CD4-positive, alpha-beta T cell (primary cell): ENCODE data around the gene SULT4A1. TPM values are rescaled to one million over a fixed set of nuclear protein-coding genes. Genes with fewer than 3 reads are reported as not detected.

Experiments used
- ATAC-seq: fragments of 200-7000 bp; cut with Tn5 transposase; one replicate; pipeline ENCODE4 v1.10.0; 2022; ENCODE audit warnings: mild to moderate bottlenecking; ENCODE audit not compliant: poor library complexity
- CTCF ChIA-PET: fragments of 350-600 bp; sonication (Branson Sonifier 250); formaldehyde crosslinking; loops from one replicate; lab custom pipeline; 2021; ENCODE audit warnings: antibody characterized with exemption, inconsistent platforms; lab: Charles Lee
- POLR2A ChIA-PET: fragments of 350-600 bp; sonication (Branson Sonifier 250); formaldehyde crosslinking; loops from one replicate; lab custom pipeline; 2021; ENCODE audit warnings: antibody characterized with exemption, inconsistent platforms; lab: Charles Lee
- DNase-seq, 14 experiments: peaks; one replicate each; pipeline ENCODE4 v3.0.0-alpha.2; 2013 to 2020; ENCODE audit warnings: mixed read lengths in 2 of 14
- H3K27ac ChIP-seq, 2 donors: one replicate each; pipeline versions ENCODE4 v1.5.1 to v1.7.0; 2013; ENCODE audit warnings: low read length in 2 of 2, low read depth in 1 of 2, mild to moderate bottlenecking in 1 of 2
- H3K27me3 ChIP-seq, 2 experiments: 1 replicate in 1 of 2; 2 replicates in 1 of 2; pipeline versions ENCODE4 v1.6.1 to v1.7.0; 2013; ENCODE audit warnings: low read length in 2 of 2, control low read depth in 1 of 2, mild to moderate bottlenecking in 1 of 2, moderate library complexity in 1 of 2; ENCODE audit not compliant: insufficient read depth in 2 of 2, control insufficient read depth in 1 of 2
- H3K36me3 ChIP-seq: one replicate; pipeline ENCODE4 v1.6.1; 2013; ENCODE audit warnings: low read length, control low read depth; ENCODE audit not compliant: insufficient read depth
- H3K4me1 ChIP-seq: one replicate; pipeline ENCODE4 v1.6.1; 2013; ENCODE audit warnings: low read length, control low read depth; ENCODE audit not compliant: insufficient read depth
- H3K4me3 ChIP-seq: one replicate; pipeline ENCODE4 v1.5.1; 2013; ENCODE audit warnings: mild to moderate bottlenecking, low read length, moderate library complexity
- H3K9me3 ChIP-seq, 2 experiments: 1 replicate in 1 of 2; 2 replicates in 1 of 2; pipeline versions ENCODE4 v1.6.1 to v1.7.0; 2013; ENCODE audit warnings: low read length in 2 of 2, mild to moderate bottlenecking in 2 of 2, control low read depth in 1 of 2, moderate library complexity in 1 of 2; ENCODE audit not compliant: control insufficient read depth in 1 of 2, insufficient read depth in 1 of 2
- H3K27ac Mint-ChIP-seq: one replicate; pipeline ENCODE4 v1.8.0; 2020; ENCODE audit warnings: mixed read lengths
- H3K27me3 Mint-ChIP-seq: one replicate; pipeline ENCODE4 v1.8.0; 2021; ENCODE audit warnings: mixed read lengths
- H3K36me3 Mint-ChIP-seq: one replicate; pipeline ENCODE4 v1.8.0; 2021; ENCODE audit warnings: low read depth, mixed read lengths
- H3K4me1 Mint-ChIP-seq: one replicate; pipeline ENCODE4 v1.8.0; 2021; ENCODE audit warnings: low read depth, mixed read lengths
- H3K4me3 Mint-ChIP-seq: one replicate; pipeline ENCODE4 v1.8.0; 2020; ENCODE audit warnings: mild to moderate bottlenecking, mixed read lengths
- H3K9me3 Mint-ChIP-seq: one replicate; pipeline ENCODE4 v1.8.0; 2020; ENCODE audit warnings: mixed read lengths
- CTCF ChIP-seq: fragments of 200-600 bp; IDR thresholded peaks from one replicate; pipeline ENCODE4 v1.8.0; 2022; ENCODE audit warnings: antibody characterized with exemption, mild to moderate bottlenecking
- intact Hi-C, 2 experiments: fragments of 100-400 bp; cut with DNase I in 1 of 2; cut with micrococcal nuclease in 1 of 2; formaldehyde crosslinking; loops; one replicate each; pipeline versions ENCODE4 v1.15.1 to v1.9.0; 2023 to 2025; cut with DNase I, micrococcal nuclease
- total RNA-seq, 174 experiments: library from RNA in 2 of 174; stranded (reverse) in 2 of 174; gene quantifications; one replicate each; pipeline ENCODE4 v1.2.3 and lab custom pipeline; 2021 to 2026

The SULT4A1 gene
- total RNA-seq, 2 experiments from 2014 or later, result not detected

- H3K4me1 Mint-ChIP-seq, result no peaks in the 10 kb centered on the region
- intact Hi-C loops, result no loop called here
- ATAC-seq (no peak), DNase-seq (no peak)
- no peak overlapping the region for H3K27ac ChIP-seq
- no peak for TF ChIP-seq CTCF
- no peaks in the 10 kb centered on the region for H3K36me3 Mint-ChIP-seq
- peaks cover 44% of the 10 kb centered on the region for H3K27me3 Mint-ChIP-seq
- H3K4me1 ChIP-seq, result no peaks in the 10 kb centered on the region
- H3K4me3 Mint-ChIP-seq, result no peak overlapping the region
- no peaks in the 10 kb centered on the region for H3K9me3 ChIP-seq
- H3K4me3 ChIP-seq, result no peak overlapping the region
- no peaks in the 10 kb centered on the region for H3K36me3 ChIP-seq
- CTCF ChIA-PET, result no interaction called here
- peaks cover 7 to 8% of the 10 kb centered on the region in 2 experiments for H3K27me3 ChIP-seq
- H3K9me3 Mint-ChIP-seq, result no peaks in the 10 kb centered on the region
- POLR2A ChIA-PET, result no interaction called here
- H3K27ac Mint-ChIP-seq, result no peak overlapping the region
These were observed 38.2 kb downstream of the SULT4A1 start for GRCh38 chr22:43823911-43824665.

- DNase-seq (no peak), ATAC-seq (no peak)
- no peaks in the 10 kb centered on the region for H3K36me3 ChIP-seq
- H3K9me3 Mint-ChIP-seq, result no peaks in the 10 kb centered on the region
- H3K4me1 ChIP-seq, result no peaks in the 10 kb centered on the region
- H3K27me3 Mint-ChIP-seq, result peaks cover 44% of the 10 kb centered on the region
- no peak overlapping the region for H3K27ac ChIP-seq
- POLR2A ChIA-PET, result no interaction called here
- no peaks in the 10 kb centered on the region for H3K9me3 ChIP-seq
- no peaks in the 10 kb centered on the region for H3K4me1 Mint-ChIP-seq
- intact Hi-C loops, result no loop called here
- no peak for TF ChIP-seq CTCF
- H3K36me3 Mint-ChIP-seq, result no peaks in the 10 kb centered on the region
- H3K27me3 ChIP-seq, result peaks cover 7 to 8% of the 10 kb centered on the region in 2 experiments
- no peak overlapping the region for H3K4me3 ChIP-seq
- CTCF ChIA-PET, result no interaction called here
- no peak overlapping the region for H3K4me3 Mint-ChIP-seq
- H3K27ac Mint-ChIP-seq, result no peak overlapping the region
These were observed 38.9 kb downstream of the SULT4A1 start for GRCh38 chr22:43823353-43823908.

DNA sequence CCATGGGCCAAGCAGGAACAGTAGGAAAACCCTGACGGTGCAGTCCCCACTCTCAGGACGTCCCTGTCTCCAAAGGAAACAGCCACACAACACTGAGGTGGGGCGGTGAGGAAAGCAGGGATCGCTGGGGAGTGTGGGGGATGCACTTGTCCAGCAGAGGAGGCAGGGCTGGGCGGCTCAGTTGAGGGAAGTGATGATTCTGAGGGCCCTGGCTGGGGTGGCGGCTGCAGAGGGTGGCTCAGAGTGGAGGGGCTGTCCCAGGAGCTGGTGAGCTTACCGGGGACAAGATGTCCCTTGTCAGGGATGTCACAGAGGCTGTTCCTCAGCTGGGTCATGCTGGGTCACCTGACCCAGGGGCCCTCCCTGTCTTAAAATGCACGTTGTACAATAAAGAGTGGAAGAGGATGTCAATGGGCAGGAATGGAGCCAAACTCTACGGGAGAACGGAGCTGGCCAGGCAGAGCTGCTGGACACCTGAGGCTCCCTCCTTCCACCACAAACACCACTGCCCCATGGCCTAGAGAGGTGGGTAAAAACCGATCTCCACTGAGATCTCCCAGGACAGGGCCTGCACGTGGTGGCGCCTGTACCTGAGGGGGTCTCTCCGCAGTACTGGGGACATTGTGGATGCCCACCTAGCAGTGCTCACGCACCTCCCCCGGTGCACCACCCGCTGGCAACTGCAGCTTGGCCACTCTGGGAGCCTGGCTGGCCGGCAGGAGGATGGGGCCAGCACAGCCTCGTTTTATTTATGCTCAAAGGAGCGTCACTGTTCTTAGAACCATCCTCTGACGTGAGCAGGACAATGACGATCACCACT is 40.5 kb downstream of the SULT4A1 start:
- no peak overlapping the region for H3K4me3 ChIP-seq
- intact Hi-C loops, result no loop called here
- H3K36me3 ChIP-seq, result no peaks in the 10 kb centered on the region
- no peaks in the 10 kb centered on the region for H3K36me3 Mint-ChIP-seq
- H3K27ac Mint-ChIP-seq, result no peak overlapping the region
- H3K9me3 ChIP-seq, result no peaks in the 10 kb centered on the region
- H3K27ac ChIP-seq, result no peak overlapping the region
- ChIA-PET POLR2A (no interaction called here), CTCF (no interaction called here)
- TF ChIP-seq CTCF, result no peak
- H3K27me3 ChIP-seq, result peaks cover 7 to 8% of the 10 kb centered on the region in 2 experiments
- ATAC-seq (no peak), DNase-seq (no peak)
- H3K27me3 Mint-ChIP-seq, result peaks cover 44% of the 10 kb centered on the region
- H3K4me1 Mint-ChIP-seq, result no peaks in the 10 kb centered on the region
- no peak overlapping the region for H3K4me3 Mint-ChIP-seq
- no peaks in the 10 kb centered on the region for H3K4me1 ChIP-seq
- no peaks in the 10 kb centered on the region for H3K9me3 Mint-ChIP-seq
